NB4 (cell line): ENCODE data around the gene TOGARAM2.

Experiments used
- MAX ChIP-seq: IDR thresholded peaks from 2 replicates; pipeline ENCODE4 v1.6.1; 2011; ENCODE audit warnings: low read depth, low read length
- POLR2A ChIP-seq: IDR thresholded peaks from 2 replicates; pipeline ENCODE4 v1.6.1; 2011; ENCODE audit warnings: mild to moderate bottlenecking; ENCODE audit not compliant: insufficient read length; ENCODE audit errors: extremely low read depth
- TF ChIP-seq, protein P1 (sequence below): IDR thresholded peaks from one replicate; pipeline ENCODE4 v1.5.1; 2012; ENCODE audit warnings: low read depth, low read length

DNA sequence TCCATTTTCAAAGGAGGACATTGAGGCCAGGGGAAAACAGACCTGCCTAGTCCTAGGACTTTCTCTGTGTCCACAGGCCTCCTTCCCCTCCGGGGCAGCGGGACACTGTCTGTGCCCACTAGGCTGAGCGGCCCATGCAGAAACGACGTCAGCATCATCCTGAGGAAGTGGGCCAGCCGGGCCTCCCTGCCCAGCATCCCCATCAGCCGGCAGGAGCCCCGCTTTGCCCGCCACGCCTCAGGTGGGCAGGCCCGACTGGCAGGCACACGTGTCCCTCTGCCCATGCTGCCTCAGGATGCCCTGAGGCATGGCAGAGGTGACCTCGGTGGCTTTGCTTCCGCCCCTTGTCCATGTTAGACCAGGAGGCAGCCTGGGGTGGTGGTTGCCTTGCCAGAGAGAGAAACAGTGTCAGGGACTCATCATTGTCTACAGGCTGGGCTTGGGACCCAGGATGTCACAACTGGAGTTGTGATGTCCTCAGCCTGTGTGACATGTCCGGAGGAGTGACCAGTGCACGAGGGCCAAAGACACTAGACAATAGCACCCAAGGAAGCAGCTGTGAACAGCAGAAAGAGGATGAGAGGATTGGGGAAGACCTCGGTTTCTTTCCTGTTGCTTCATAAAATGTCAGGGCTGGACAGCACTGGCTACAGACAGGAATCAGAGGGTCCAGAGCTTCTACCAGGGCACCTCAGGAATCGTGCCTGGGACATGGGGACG, 36.8 kb downstream of the TOGARAM2 start:
- TF ChIP-seq, protein P1, sequence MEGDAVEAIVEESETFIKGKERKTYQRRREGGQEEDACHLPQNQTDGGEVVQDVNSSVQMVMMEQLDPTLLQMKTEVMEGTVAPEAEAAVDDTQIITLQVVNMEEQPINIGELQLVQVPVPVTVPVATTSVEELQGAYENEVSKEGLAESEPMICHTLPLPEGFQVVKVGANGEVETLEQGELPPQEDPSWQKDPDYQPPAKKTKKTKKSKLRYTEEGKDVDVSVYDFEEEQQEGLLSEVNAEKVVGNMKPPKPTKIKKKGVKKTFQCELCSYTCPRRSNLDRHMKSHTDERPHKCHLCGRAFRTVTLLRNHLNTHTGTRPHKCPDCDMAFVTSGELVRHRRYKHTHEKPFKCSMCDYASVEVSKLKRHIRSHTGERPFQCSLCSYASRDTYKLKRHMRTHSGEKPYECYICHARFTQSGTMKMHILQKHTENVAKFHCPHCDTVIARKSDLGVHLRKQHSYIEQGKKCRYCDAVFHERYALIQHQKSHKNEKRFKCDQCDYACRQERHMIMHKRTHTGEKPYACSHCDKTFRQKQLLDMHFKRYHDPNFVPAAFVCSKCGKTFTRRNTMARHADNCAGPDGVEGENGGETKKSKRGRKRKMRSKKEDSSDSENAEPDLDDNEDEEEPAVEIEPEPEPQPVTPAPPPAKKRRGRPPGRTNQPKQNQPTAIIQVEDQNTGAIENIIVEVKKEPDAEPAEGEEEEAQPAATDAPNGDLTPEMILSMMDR: no peak
- no peak for TF ChIP-seq POLR2A
- TF ChIP-seq MAX: no peak
